OCI-LY7 (cell line): Measurements from ENCODE around the gene KLHL1.

Experiments used
- CTCF ChIP-seq: fragments of 200-600 bp; sonication (generic); conservative IDR thresholded peaks from 2 replicates; pipeline ENCODE4 v1.5.1; 2014; ENCODE audit warnings: mild to moderate bottlenecking, antibody characterized with exemption, low read length, moderate library complexity, mixed read lengths
- EZH2phosphoT487 ChIP-seq: fragments of 200-600 bp; sonication (generic); IDR thresholded peaks from 2 replicates; pipeline ENCODE4 v1.6.1; 2018; ENCODE audit warnings: low read depth, borderline replicate concordance, mild to moderate bottlenecking, mixed run types, antibody characterized with exemption, low read length, moderate library complexity, mixed read lengths

DNA sequence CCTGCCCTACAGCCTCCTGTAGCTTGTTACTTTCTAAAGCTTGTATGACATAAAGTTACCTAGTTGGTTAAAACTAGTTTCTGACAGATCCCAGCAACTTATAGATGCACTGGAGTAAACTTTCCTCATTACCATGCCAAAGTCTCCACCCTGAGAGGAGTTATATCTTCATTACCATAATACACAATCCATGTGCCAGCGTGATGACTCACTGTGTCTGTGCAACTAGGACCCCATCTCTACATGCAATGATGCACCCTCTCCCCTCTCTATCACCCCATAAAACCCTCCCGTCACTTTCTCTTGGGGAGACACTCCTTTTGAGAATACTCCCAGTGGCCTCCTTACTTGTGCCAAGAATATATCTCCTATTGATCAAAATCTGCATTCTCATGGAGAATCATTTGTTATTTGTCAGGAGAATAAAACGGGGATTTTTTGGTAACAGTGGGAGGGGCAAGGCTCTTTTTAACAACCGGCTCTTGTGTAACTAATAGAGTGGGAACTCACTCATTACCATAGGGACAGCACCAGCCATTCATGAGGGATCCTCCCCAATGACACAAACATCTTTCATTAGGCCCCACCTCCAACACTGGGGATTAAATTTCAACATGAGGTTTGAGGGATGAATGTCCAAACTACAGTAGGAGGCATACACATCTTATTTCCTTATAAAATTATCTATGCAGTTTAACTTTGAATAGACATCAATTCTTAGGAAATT lies 235.8 kb downstream of the KLHL1 start:
- TF ChIP-seq CTCF (no peak), EZH2phosphoT487 (no peak)
